Measurements from ENCODE around the gene PLEKHH1.
A peak's percentile ranks its signal among the peaks of the same experiment; 100 is the strongest.

PLEKHH1 gene

GRCh38 chr14:67532998-67533753 is at the start of gene PLEKHH1:
TSS of gene PLEKHH1 (plus strand) at chr14:67533290. CDS start at chr14:67541868, 8,578 bp downstream.
- peak; percentile 62 for DNase-seq

- no peak for DNase-seq
Observed at GRCh38 chr14:67483579-67484285, 49.4 kb upstream of the PLEKHH1 start.

- peak; percentile 67 for DNase-seq
Observed at GRCh38 chr14:67485501-67486095, 47.5 kb upstream of the PLEKHH1 start.

GRCh38 chr14:67486890-67487289 is 46.2 kb upstream of the PLEKHH1 start:
- DNase-seq = no peak

GRCh38 chr14:67487332-67487731 is 45.8 kb upstream of the PLEKHH1 start:
- no peak for DNase-seq

GRCh38 chr14:67487937-67488893 is 44.9 kb upstream of the PLEKHH1 start, which contains the start of gene TMEM229B:
TSS of gene TMEM229B (minus strand) at chr14:67488721. CDS start at chr14:67473923, 14,798 bp downstream.
- no peak for DNase-seq

- DNase-seq = no peak
Observed at GRCh38 chr14:67490196-67490595, 42.9 kb upstream of the PLEKHH1 start.

GRCh38 chr14:67491285-67491684 is 41.8 kb upstream of the PLEKHH1 start:
- DNase-seq = no peak

GRCh38 chr14:67491741-67492507 is 41.2 kb upstream of the PLEKHH1 start:
- DNase-seq = no peak

- no peak for DNase-seq
Observed at GRCh38 chr14:67492538-67492937, 40.6 kb upstream of the PLEKHH1 start.

GRCh38 chr14:67493092-67493717 is 39.9 kb upstream of the PLEKHH1 start:
- DNase-seq = no peak

- no peak for DNase-seq
Observed at GRCh38 chr14:67495827-67496226, 37.3 kb upstream of the PLEKHH1 start.

GRCh38 chr14:67497216-67497615 is 35.9 kb upstream of the PLEKHH1 start:
- no peak for DNase-seq

- no peak for DNase-seq
Observed at GRCh38 chr14:67497716-67498115, 35.4 kb upstream of the PLEKHH1 start.

GRCh38 chr14:67500981-67501380 is 32.1 kb upstream of the PLEKHH1 start:
- no peak for DNase-seq

GRCh38 chr14:67501670-67502069 is 31.4 kb upstream of the PLEKHH1 start:
- no peak for DNase-seq

- DNase-seq = no peak
Observed at GRCh38 chr14:67502867-67503266, 30.2 kb upstream of the PLEKHH1 start.

- no peak for DNase-seq
Observed at GRCh38 chr14:67503331-67503730, 29.8 kb upstream of the PLEKHH1 start.

- DNase-seq = no peak
Observed at GRCh38 chr14:67505254-67505653, 27.8 kb upstream of the PLEKHH1 start.

- no peak for DNase-seq
Observed at GRCh38 chr14:67508956-67509355, 24.1 kb upstream of the PLEKHH1 start.

GRCh38 chr14:67510121-67510520 is 23.0 kb upstream of the PLEKHH1 start:
- peak; percentile 13 for DNase-seq

Measured in fibroblast of upper back skin (primary cell).